Measurements from ENCODE around the gene EFCAB8. TPM values are rescaled to one million over a fixed set of nuclear protein-coding genes. Genes with fewer than 3 reads are reported as not detected.
A peak's percentile ranks its signal among the peaks of the same experiment; 100 is the strongest.
"Not testable (repeated sequence)": the region's sequence is repeated elsewhere in the genome, so short reads cannot be mapped to it uniquely, and the experiment has no call there.

Gene EFCAB8
- total RNA-seq, 1 donor, result 1.3 TPM

GRCh38 chr20:32941155-32941885 is 82.6 kb downstream of the EFCAB8 start:
- H3K4me3 ChIP-seq (ENCODE audit: low read depth, low read length), result no peak overlapping the region
- DNase-seq (ENCODE audit: low read depth), result no peak
- no peak for TF ChIP-seq CTCF (IDR thresholded peaks at IDR 0.05; ENCODE audit: insufficient read depth, low read depth, low read length)

GRCh38 chr20:32943490-32944052 is 84.8 kb downstream of the EFCAB8 start:
- no peak for DNase-seq (ENCODE audit: low read depth)
- no peak overlapping the region for H3K4me3 ChIP-seq (ENCODE audit: low read depth, low read length)
- no peak for TF ChIP-seq CTCF (IDR thresholded peaks at IDR 0.05; ENCODE audit: insufficient read depth, low read depth, low read length)

GRCh38 chr20:32945710-32946221 is 87.0 kb downstream of the EFCAB8 start:
- TF ChIP-seq CTCF (IDR thresholded peaks at IDR 0.05; ENCODE audit: insufficient read depth, low read depth, low read length), result peak; percentile 70
- DNase-seq (ENCODE audit: low read depth), result peak; percentile 34
- H3K4me3 ChIP-seq (ENCODE audit: low read depth, low read length), result no peak overlapping the region

- TF ChIP-seq CTCF (IDR thresholded peaks at IDR 0.05; ENCODE audit: insufficient read depth, low read depth, low read length), result no peak
- H3K4me3 ChIP-seq (ENCODE audit: low read depth, low read length), result no peak overlapping the region
Observed at GRCh38 chr20:32946629-32947028, 87.9 kb downstream of the EFCAB8 start.

GRCh38 chr20:32950539-32950938 is 91.8 kb downstream of the EFCAB8 start:
- DNase-seq (ENCODE audit: low read depth); H3K4me3 ChIP-seq (ENCODE audit: low read depth, low read length): not testable (repeated sequence)

More at GRCh38 chr20:32946629-32947028, 87.9 kb downstream of the EFCAB8 start:
- no peak for DNase-seq (ENCODE audit: low read depth)

- no peak for TF ChIP-seq CTCF (IDR thresholded peaks at IDR 0.05; ENCODE audit: insufficient read depth, low read depth, low read length)
- no peak overlapping the region for H3K4me3 ChIP-seq (ENCODE audit: low read depth, low read length)
- DNase-seq (ENCODE audit: low read depth), result no peak
Observed at GRCh38 chr20:32957459-32957858, 98.7 kb downstream of the EFCAB8 start.

- no peak for TF ChIP-seq CTCF (IDR thresholded peaks at IDR 0.05; ENCODE audit: insufficient read depth, low read depth, low read length)
- no peak overlapping the region for H3K4me3 ChIP-seq (ENCODE audit: low read depth, low read length)
- DNase-seq (ENCODE audit: low read depth), result no peak
Observed at GRCh38 chr20:32958574-32958973, 99.9 kb downstream of the EFCAB8 start.

All from fibroblast of villous mesenchyme (primary cell).